Renal cortical epithelial cell (primary cell): Measurements from ENCODE around the gene LCN9. TPM values are rescaled to one million over a fixed set of nuclear protein-coding genes. Genes with fewer than 3 reads are reported as not detected.
"Not testable (repeated sequence)": the region's sequence is repeated elsewhere in the genome, so short reads cannot be mapped to it uniquely, and the experiment has no call there.

Experiments used
- DNase-seq: peaks from one replicate; pipeline ENCODE4 v3.0.0-alpha.2; 2011; ENCODE audit warnings: low read depth
- total RNA-seq: library from RNA; depleted of rRNA; stranded (reverse); fragments of >200 nt; gene quantifications from 2 replicates; pipeline ENCODE4 v1.2.3, GENCODE V29; 2014

LCN9 gene
- total RNA-seq, 1 donor from 2014 or later: not detected

GRCh38 chr9:135647884-135648283 lies 15.2 kb upstream of the LCN9 start:
- DNase-seq: no peak

GRCh38 chr9:135648494-135649410 lies 14.4 kb upstream of the LCN9 start:
- DNase-seq: no peak

- DNase-seq: no peak
Observed at GRCh38 chr9:135649508-135649907, 13.6 kb upstream of the LCN9 start.

- DNase-seq: no peak
Observed at GRCh38 chr9:135650408-135650807, 12.7 kb upstream of the LCN9 start.

- no peak for DNase-seq
Observed at GRCh38 chr9:135655317-135655716, 7.8 kb upstream of the LCN9 start.

- no peak for DNase-seq
Observed at GRCh38 chr9:135657416-135657815, 5.7 kb upstream of the LCN9 start.

- DNase-seq: no peak
Observed at GRCh38 chr9:135659252-135659651, 3.9 kb upstream of the LCN9 start.

- DNase-seq: no peak
Observed at GRCh38 chr9:135660407-135660806, 2.7 kb upstream of the LCN9 start.

GRCh38 chr9:135661816-135662560 lies 1.1 kb upstream of the LCN9 start:
- no peak for DNase-seq

GRCh38 chr9:135663451-135663770 lies 302 bp downstream of the LCN9 start:
- DNase-seq: no peak

- DNase-seq: no peak
Observed at GRCh38 chr9:135663857-135664256, 748 bp downstream of the LCN9 start.

GRCh38 chr9:135664266-135664665 lies 1.2 kb downstream of the LCN9 start:
- no peak for DNase-seq

GRCh38 chr9:135664801-135665794 lies 2.0 kb downstream of the LCN9 start:
- DNase-seq: no peak

- DNase-seq: no peak
Observed at GRCh38 chr9:135665795-135666189, 2.7 kb downstream of the LCN9 start.

GRCh38 chr9:135666534-135667462 lies 3.7 kb downstream of the LCN9 start:
- DNase-seq: no peak

- no peak for DNase-seq
Observed at GRCh38 chr9:135667463-135668001, 4.4 kb downstream of the LCN9 start.

- not testable (repeated sequence) for DNase-seq
Observed at GRCh38 chr9:135669018-135669417, 5.9 kb downstream of the LCN9 start.

GRCh38 chr9:135669616-135670285 lies 6.6 kb downstream of the LCN9 start:
- no peak for DNase-seq

GRCh38 chr9:135670721-135671590 lies 7.8 kb downstream of the LCN9 start:
- no peak for DNase-seq
